GM21515 (cell line): ENCODE measurements around the gene IL1A.

Source experiments
- ATAC-seq: cut with Tn5 transposase; IDR thresholded peaks from one replicate; pipeline ENCODE4 v1.9.1; 2021; ENCODE audit not compliant: unreplicated experiment

IL1A gene

GRCh38 chr2:112818094-112818902 is 34.0 kb upstream of the IL1A start:
- no peak for ATAC-seq

- ATAC-seq = no peak
Measured at GRCh38 chr2:112817082-112817689, 32.9 kb upstream of the IL1A start.

GRCh38 chr2:112814278-112814677 is 30.0 kb upstream of the IL1A start:
- no peak for ATAC-seq

GRCh38 chr2:112813280-112813966 is 29.1 kb upstream of the IL1A start:
- ATAC-seq = no peak

GRCh38 chr2:112812318-112813267 is 28.3 kb upstream of the IL1A start:
- no peak for ATAC-seq

GRCh38 chr2:112811841-112812306 is 27.6 kb upstream of the IL1A start:
- no peak for ATAC-seq

- ATAC-seq = no peak
Measured at GRCh38 chr2:112811276-112811831, 27.1 kb upstream of the IL1A start.

GRCh38 chr2:112809112-112809511 is 24.8 kb upstream of the IL1A start:
- ATAC-seq = no peak

GRCh38 chr2:112807233-112807807 is 23.0 kb upstream of the IL1A start:
- ATAC-seq = no peak

- peak; percentile 65 for ATAC-seq
Measured at GRCh38 chr2:112805542-112805941, 21.2 kb upstream of the IL1A start.

- no peak for ATAC-seq
Measured at GRCh38 chr2:112803691-112804521, 19.6 kb upstream of the IL1A start.

GRCh38 chr2:112800881-112801583 is 16.7 kb upstream of the IL1A start:
- no peak for ATAC-seq

- no peak for ATAC-seq
Measured at GRCh38 chr2:112798979-112799975, 15.0 kb upstream of the IL1A start.

- no peak for ATAC-seq
Measured at GRCh38 chr2:112796486-112796885, 12.2 kb upstream of the IL1A start.

GRCh38 chr2:112795774-112796173 is 11.5 kb upstream of the IL1A start:
- no peak for ATAC-seq

GRCh38 chr2:112794841-112795240 is 10.5 kb upstream of the IL1A start:
- ATAC-seq = no peak

GRCh38 chr2:112794131-112794733 is 9.9 kb upstream of the IL1A start:
- ATAC-seq = peak; percentile 68
